NCI-H226 (cell line): ENCODE measurements around the gene ARMC6.

Experiments
- DNase-seq: peaks from one replicate; pipeline ENCODE4 v3.0.0-alpha.2; 2015

ARMC6 gene

DNA sequence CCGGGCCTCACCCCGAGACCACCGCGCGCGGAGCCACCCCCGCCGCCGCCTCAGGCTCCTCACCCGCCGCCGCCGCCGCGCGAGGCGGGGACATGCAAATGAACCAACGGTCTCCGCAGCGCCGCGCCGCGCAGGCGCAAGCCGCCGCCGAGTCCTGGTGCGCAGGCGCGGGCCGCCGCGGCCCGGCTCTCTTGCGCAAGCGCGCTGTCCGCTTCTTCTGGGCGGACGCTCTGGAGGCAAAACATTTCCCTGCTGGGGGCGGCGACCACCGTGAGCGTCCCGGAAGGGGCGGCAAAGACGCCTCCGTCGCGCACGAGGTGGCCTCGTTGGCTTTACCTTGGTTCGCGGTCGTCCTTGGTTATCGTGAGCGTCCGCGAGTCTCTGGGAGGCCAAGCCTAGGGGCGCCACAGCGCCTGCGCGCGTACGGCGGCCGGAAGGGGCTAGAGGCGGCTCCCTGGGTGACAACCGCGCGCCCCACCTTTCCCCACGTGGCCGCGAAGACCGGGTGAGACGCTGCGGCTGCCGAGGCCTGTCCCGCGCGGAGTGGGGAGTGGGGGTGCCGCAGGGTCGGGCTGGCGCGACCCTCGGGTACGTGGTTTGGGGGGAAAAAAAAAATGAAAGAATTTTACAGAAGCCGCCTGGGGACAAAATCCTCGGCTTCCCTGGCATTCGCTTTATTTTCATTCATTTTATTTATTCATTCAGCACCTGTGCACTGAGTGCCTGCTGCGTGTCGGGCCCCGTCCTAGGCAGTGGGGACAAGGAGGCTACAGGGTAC, at the start of gene ARMC6, which contains the start of gene SUGP2:
ARMC6 (plus strand) TSS at position 178 of the 778 bp plus-strand sequence. CDS start 607 bp downstream, outside the sequence.
SUGP2 (minus strand) TSS at position 92 of the 778 bp plus-strand sequence. CDS start 2,446 bp downstream, outside the sequence.
- DNase-seq = peak; percentile 74

DNA sequence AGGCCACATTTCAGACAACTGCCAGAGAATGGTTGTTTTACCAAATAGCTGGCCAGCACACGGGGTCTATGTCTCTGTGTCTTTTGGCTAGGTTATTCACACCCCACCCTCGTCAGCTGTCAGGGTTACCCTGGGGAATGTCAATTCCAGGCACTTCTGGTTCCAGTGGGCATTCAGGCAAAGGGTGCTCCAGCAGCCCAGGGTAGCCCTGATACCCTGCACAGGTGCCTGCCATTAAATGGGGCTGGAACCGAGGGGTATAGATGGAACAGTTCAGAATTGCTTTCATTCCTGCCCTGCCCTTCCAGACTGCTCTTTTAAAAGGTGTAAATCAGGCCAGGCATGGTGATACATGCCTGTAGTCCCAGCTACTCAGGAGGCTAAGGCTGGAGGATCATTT, 49.2 kb upstream of the ARMC6 start:
- DNase-seq = no peak

DNA sequence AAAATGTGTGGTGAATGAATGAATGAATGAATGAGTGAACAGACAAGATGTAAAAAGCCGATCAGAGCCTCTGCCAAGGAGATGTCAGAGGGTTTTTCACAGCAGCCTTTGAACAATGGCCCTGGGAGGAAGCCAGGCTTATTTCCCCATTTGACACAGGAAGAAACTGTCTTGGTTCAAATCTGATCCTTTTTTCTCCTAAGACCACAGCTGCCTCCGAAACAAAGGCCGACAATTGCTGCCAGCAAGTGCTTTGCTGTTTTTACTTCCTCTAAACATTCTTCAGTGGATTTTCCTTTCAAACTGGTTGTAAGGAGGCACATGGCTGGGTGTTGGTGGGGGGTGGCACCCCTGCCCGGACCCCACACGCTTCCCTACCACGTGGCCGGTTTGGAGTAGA, 48.1 kb upstream of the ARMC6 start:
- no peak for DNase-seq

DNA sequence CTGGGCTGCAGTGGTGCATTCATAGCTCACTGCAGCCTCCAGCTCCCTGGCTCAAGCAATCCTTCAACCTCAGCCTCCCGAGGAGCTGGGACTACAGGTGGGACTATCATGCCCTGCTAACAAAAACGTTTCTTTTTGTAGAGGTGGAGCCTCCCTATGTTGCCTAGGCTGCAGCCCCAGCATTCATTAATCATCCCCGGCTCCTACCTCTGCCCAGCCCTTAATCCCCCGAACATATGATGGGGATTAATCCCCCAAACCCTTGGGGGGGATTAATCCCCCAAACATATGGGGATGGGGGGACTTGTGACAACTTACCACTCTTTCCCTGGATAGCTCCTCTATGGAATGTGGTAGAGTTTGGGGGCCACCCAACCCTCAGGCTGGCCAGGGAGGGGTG, 45.9 kb upstream of the ARMC6 start:
- no peak for DNase-seq

DNA sequence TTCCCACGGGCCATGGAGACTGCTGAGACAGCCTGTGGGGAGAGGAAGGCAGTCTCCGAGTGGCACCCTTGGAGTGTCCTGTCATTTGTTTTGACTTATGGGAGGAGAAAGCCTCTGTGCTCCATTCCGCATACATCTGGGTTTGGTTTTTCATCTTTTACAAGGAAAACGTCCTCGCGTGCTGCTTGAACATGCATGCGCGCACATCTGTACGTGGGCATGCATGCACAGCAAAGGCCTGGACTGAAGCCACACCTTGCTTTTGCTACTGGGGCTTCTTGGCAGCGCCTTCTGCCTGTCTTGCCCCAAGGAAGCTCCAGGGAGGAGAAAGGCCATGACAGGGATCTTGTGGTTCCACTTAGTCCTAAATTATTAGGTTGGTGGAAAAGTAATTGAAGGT, 44.1 kb upstream of the ARMC6 start:
- no peak for DNase-seq

DNA sequence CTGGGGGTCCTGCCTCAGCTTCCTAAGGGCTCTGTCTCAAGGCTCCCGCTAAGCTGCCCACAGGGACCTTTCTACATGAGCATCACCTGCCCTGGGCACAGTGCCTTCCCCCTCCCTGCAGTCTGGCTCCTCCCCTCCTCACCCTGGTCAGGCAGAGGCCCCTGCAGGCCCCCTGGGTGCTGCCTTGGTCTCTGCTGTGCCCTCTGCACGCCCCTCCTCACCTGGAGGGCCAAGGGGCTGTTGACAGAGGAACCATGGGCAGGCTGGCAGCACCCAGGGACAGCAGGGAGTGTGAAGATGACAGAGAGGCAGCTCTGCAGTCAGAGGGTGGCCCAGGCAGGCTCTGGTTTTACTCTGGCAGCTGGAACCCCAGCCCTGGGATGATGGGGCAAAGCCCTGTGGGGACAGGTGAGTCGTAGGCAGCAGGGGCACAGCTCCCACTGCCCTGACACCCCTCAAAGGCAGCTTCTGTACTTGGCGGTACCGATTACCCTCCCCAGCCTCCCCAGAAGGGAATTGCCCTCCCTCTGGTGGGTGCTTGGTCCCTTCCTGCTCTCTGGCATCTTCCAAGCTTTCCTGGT, 43.2 kb upstream of the ARMC6 start:
- no peak for DNase-seq

DNA sequence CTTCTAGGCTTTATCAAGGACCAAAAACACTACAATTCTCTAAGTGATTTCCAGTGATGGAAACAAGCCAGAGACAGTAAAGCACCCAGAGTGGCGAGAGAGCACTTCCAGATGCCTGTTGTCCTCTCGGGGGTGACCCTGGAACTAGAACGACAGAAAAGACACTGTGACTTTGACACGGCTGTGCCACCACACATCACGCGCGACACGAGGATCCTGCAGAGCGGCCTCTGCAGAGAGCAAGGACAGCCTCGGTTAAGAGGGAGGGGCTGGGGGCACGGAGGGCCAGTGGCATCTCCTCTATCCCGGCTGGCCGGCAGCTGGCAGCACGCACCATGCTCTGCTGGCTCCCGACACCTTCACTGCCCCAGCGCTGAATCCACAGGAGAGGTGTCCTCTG, 42.4 kb upstream of the ARMC6 start:
- no peak for DNase-seq

DNA sequence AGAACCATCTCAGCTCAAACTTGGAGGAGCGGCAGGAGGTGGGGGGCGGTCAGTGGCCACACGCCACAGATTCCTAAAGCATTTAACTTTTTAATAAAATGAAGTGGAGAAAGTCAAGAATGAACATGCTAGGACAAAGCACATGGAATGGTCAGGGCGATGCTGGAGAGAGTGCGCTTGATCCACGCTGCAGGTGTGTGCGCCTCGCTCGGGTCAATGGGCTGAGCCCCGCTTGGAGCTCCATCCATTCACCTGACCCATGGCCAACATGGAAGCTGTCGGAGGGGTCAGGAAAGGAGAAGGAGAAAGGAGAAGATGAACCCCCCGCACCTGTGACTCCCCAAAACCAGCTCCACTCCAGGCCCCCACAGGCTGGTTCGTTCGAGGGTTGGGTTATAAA, 41.9 kb upstream of the ARMC6 start:
- DNase-seq = no peak

DNA sequence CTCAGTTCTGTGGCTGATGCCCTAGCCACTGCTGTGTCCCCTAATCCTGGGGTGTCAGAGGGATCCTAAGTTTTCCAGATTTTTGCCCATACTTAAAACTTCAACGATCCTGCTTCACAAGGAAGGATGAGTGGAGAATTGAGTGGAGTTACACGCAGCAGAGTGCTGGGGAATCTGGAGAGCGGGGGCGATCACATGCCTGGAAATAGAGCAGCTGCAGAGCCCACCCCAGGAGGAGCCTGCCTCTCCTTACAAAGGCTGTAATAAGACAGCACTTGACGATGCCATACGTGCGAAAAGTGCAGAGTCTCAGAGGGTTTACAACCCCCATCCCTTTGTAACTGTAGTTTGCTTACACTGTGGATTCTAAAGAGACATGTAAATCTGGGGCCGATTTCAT, 40.7 kb upstream of the ARMC6 start:
- no peak for DNase-seq

DNA sequence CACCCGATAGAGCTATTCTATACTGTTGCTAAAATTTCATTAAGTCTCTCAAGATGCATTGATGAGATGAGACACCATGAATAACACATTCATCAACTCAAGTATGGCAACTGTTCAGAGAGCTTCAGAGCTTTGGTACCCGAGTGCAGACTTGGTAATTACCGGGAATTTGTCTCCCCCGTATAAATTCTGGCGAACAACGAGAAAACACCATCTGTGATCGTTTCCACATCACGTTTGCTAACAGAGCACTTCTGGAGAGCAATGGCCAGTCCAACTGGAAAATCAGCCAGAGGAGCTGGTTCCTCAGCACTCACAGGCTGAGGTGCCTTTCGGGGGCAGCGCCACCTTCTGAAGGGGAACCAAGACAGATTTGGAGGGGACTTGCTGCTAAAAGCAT, 40.3 kb upstream of the ARMC6 start:
- no peak for DNase-seq

DNA sequence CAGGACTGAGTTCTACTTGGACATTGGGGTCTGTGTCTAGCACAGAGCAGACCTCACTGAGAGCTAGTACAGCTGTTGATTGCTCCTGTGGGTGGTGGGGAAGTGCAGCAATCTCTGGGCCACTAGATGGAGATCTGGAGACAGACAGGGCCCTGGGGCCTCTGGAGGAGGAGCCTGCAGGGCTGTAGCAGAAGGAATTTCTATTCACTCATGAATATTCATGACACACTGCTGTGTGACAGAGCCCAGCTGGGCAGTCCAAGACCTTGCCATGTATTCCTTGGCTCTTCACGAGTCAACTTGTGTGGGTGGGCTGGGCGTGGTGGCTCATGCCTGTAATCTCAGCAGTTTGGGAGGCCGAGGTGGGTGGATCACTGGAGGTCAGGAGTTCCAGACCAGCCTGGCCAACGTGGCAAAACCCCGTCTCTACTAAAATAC, 37.6 kb upstream of the ARMC6 start:
- DNase-seq = peak; percentile 54

DNA sequence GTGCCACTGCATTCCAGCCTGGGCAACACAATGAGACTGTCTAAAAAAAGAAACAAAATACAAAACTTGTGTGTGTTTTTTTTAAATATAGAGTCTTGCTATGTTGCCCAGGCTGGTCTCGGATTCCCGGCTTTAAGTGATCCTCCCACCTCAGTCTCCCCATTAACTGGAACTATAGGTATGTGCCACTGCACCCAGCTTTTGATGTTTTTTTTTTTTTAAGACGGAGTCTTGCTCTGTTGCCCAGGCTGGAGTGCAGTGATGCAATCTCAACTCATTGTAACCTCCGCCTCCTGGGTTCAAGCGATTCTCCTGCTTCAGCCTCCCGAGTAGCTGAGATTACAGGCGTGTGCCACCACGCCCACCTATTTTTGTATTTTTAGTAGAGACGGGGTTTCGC, 37.1 kb upstream of the ARMC6 start:
- DNase-seq = no peak

DNA sequence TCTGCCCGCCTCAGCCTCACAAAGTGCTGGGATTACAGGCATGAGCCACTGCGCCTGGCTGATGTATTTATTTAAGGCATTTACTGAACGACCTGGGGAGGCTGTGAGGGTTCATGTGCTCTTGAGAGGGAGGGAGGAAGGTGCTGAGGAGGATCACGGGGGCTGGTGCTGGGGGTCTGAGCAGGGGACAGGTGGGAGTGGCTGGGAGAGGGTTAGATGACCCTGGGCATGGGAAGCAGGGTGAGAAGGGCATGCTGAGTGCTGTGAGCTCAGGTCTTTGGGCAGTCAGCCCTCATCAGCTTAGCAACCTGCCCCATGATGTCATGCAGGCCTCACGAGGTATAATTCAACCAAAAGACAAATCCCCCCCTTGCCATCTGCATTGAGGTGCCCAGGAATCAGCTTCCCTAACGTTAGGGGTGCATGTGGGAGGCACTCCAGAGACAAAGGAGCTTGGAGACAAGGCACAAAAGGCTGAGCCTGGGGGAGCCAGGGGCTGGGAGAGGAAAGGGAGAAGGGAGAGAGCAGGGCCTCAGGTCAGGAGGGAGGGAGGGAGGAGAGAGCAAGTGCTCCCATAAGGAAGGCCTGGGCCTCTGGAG, 36.5 kb upstream of the ARMC6 start:
- DNase-seq = no peak

DNA sequence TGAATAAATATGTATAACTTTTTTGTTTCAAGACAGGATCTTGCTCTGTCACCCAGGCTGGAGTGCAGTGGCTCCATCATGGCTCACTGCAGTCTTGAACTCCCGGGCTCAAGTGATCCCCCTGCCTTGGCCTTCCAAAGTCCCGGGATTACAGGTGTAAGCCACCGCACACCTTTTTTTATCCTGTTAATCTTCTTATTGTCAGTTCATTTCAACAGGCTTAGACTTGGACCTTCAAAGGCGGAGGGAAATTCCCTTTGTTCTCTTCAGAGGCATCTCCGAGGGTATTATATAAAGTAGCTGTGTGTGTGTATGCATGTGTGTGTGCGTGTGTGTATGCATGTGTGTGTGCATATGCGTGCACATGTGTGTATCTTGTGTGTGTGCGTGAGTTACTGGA, 35.1 kb upstream of the ARMC6 start:
- DNase-seq = no peak

DNA sequence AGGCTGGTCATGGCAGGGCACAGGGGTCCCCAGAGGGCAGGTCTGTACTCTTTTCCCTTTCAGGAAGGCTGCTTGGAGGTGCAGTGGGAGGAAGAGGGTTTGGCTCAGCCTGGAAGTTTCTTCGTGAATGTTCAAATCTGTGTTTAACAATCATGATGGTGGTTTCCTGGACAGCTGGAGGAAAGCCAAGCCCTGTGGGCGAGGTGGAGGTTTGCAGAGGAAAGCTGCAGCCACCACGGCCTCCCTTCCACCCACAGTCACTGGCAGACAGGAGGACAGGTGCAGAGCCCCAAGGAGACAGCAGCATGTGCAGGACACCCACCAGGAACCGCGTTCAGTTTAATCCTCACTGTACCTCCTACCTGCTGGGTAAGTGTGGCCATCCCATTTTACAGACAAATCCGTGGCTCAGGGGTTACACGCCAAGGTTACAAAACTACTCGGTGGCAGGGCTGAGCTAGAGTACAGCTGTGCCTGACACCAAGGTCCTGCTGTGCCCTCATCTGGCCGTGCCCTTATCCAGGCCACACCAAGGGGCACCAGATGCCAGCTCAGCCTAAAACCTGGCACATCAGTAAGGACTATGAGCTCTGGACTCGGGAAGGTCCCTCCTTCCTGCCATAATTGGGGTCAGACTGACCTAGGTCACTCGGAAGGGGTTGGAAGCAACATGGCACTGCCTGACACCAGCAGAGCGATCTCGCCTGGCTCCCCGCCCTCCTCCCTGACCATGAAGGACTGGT, 34.2 kb upstream of the ARMC6 start:
- DNase-seq = peak; percentile 20

DNA sequence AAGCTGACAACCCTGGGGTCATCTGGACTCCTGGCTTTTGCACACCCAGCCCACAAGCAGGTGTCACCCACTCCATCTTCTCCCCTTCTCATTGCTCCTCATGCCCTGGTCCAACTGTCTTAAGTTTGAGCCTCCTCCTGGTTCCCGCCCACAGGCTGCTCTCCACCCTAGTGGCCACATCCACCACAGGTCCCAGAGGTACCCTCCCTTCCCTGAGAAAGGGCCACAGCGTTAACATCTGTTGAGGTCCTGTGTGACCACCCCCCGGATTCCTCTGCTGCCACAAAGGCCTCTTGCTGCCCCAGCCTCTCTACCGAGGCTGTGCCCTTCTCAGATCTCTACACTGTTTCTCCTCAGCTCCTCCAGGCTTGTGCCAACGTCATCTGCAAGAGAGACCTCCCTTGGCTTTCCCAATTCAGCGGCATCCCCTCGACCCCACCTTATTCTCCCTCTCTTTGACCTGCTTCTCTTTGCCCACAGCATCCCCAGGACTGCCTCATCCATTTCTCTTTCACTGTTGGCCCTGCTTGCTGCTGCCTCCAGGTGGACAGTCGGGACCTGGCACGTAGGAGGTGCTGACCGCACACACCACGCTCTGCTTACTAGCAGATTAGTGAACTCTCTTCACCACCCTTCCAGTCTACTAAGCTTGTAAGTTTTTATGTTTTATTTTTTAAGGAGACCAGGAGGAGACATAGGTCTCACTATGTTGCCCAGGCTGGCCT, 33.3 kb upstream of the ARMC6 start:
- no peak for DNase-seq

DNA sequence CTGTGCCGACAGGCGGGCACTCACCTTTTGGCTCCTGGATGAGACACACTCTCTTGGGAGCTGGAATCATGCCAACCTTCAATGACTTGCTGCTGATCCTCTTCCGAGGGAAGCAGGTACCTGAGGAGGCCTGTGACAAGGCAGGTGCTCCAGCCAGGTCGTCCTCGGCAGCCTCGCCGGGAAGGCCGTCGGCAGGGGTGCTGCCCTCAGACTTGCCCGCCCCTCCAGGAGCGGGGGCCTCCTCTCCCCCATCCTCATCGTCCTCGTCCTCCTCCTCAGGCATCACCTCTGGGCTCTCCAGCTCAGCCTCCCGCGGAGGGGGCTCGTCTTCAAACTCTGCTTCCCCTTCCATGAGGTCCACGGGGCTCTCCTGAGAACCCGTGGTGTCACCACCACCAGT, 29.3 kb upstream of the ARMC6 start:
- DNase-seq = no peak

DNA sequence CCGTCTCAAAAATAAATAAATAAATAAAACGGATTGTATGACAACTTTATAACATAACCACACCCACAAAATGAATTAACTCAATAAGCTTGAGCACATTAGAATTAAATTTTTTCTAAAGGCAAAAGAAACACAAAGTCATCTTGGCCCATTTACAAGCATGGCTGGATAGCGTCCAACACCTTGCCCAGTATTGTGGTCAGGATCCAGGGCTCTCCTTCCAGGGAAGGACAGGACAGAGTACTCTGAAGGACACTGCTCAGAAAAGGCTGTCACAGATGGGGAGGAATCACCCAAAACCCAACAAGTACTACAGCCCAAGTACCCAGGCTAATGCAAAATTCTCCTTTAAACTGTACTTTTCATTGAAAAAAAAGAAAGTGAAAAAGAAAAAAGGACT, 27.2 kb upstream of the ARMC6 start:
- no peak for DNase-seq

DNA sequence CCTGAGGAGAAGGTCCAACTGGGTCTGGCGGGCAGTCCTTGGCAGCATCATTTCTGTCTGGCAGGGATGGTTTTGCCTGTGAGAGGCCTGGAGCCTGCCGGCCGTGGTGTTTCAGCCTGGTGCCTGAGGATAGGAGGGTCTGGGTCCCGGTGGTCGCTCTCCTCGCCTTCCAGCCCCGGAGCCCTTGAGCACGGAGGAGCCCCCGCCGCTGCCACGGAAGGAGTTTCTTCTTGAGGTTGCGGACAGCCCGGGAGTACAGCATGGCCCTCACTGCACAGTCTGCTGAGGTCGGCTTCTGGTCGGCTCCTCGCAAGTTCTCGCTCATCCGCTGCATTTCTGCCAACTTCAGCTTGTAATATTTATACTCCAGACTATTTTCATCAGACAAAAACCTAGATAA, 23.5 kb upstream of the ARMC6 start:
- no peak for DNase-seq

DNA sequence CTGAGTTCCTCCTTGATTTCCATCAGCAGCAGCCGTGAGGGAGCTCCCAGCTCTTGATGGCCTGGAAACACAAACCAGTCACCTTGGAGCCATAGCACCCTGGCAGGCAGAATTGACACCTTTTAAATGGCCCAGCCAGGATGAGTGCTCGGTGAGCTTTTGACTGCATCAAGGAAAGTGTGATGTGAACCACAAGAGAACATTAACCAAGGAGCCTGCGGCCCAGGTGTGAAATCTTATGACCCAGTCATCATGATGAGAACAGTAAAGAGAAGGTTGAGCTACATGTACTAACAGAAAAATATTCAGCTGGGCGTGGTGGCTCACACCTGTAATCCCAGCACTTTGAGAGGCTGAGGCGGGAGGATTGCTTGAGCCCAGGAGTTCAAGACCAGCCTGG, 22.9 kb upstream of the ARMC6 start:
- DNase-seq = no peak

DNA sequence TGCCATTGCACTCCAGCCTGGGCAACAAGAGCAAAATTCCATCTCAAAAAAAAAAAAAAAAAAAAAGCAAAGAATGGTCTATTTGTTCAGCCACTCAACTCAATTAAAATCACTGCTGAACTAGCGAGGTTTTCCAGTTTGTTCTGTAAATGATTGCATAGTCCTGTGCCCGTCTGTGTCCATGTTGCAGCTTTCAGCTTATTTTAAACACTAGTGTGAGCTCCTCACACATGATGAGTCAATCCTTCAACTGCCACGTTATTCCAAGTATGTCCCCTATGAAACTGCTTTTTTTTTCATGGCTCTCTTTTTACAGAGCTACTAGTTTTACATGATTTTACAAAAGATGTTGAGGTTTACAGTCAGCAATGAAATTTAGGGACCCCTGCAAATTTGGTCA, 12.3 kb upstream of the ARMC6 start:
- DNase-seq = no peak

DNA sequence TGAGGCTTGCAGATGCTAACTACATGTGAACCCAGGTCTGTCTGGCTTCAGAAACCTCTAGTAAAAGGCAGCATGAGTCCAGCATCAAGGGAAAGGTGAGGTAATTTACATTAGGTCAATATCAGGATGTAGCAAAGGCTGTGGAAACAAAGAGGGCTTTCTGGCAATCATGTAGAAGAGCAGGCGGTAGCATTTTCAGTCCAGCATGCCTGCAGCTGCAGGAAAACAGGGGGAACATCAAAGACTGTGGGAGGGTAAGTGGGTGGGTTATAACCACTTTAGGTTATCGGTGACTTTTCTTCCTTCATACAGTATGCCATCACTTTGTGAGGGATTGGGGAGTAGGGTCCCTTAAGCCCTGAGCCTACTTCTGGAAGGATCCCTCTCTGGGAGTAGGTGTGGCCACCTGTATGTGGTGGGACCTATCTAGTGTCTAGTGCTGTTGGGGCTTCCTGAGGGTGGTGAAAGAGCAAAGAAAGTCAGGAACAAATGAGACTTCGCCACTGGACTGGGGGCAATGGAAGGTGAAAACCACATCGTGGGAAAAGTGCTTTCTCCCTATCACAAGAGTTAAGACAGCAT, 10.9 kb upstream of the ARMC6 start:
- no peak for DNase-seq
